A549 (cell line): ENCODE results near the gene ITPRIPL2.

ENCODE experiments used
- CHD2 ChIP-seq: fragments of 150-350 bp; IDR thresholded peaks from 2 replicates; pipeline ENCODE4 v1.6.1; 2014; ENCODE audit warnings: low read length; ENCODE audit not compliant: partially characterized antibody
- JUN ChIP-seq, 2 experiments: fragments of >200 bp; sonication (Bioruptor Twin); formaldehyde crosslinking; IDR thresholded peaks; 2 replicates in 1 of 2; 3 replicates in 1 of 2; pipeline ENCODE4 v1.6.1; 2016 to 2017
- JUNB ChIP-seq: fragments of >200 bp; sonication (Bioruptor Twin); formaldehyde crosslinking; IDR thresholded peaks from 2 replicates; pipeline ENCODE4 v1.6.1; 2016
- POLR2A ChIP-seq: IDR thresholded peaks from 2 replicates; pipeline ENCODE4 v1.6.1; 2012; ENCODE audit warnings: mild to moderate bottlenecking, low read length
- RAD21 ChIP-seq, 2 experiments: fragments of >200 bp in 1 of 2; sonication (Bioruptor Twin) in 1 of 2; formaldehyde crosslinking in 1 of 2; IDR thresholded peaks in 1 of 2; conservative IDR thresholded peaks in 1 of 2; 2 replicates in 1 of 2; 3 replicates in 1 of 2; pipeline ENCODE4 v1.6.1; 2012 to 2018; ENCODE audit warnings: inconsistent platforms in 1 of 2
- RARB ChIP-seq: fragments of 250-450 bp; sonication (Bioruptor Pico); IDR thresholded peaks from 2 replicates; pipeline ENCODE4 v1.8.0; 2021; ENCODE audit warnings: mild to moderate bottlenecking, moderate library complexity
- RFX5 ChIP-seq: fragments of 450-650 bp; IDR thresholded peaks from 2 replicates; pipeline ENCODE4 v1.7.1; 2014; ENCODE audit warnings: antibody characterized with exemption, mild to moderate bottlenecking, moderate library complexity
- SMC3 ChIP-seq: fragments of >200 bp; sonication (Bioruptor Twin); formaldehyde crosslinking; IDR thresholded peaks from 3 replicates; pipeline ENCODE4 v1.6.1; 2018; ENCODE audit warnings: inconsistent platforms
- TP53 ChIP-seq: fragments of 250-450 bp; sonication (Bioruptor Pico); IDR thresholded peaks from 2 replicates; pipeline ENCODE4 v1.5.0; 2021; ENCODE audit warnings: mild to moderate bottlenecking, moderate library complexity
- TF ChIP-seq, protein P1 (sequence below): fragments of >200 bp; sonication (Bioruptor Twin); formaldehyde crosslinking; IDR thresholded peaks from 3 replicates; pipeline ENCODE4 v1.5.1; 2016
- TF ChIP-seq, protein P2 (sequence below): fragments of 150-350 bp; IDR thresholded peaks from 2 replicates; pipeline ENCODE4 v1.6.1; 2014; ENCODE audit warnings: low read depth, mild to moderate bottlenecking, low read length
- TF ChIP-seq, protein P3 (sequence below): fragments of 450-650 bp; IDR thresholded peaks from 2 replicates; pipeline ENCODE4 v1.6.1; 2014; ENCODE audit warnings: antibody characterized with exemption
- TF ChIP-seq, protein P4 (sequence below): fragments of 200-600 bp; sonication (generic); IDR thresholded peaks from 2 replicates; pipeline ENCODE4 v1.6.1; 2016; ENCODE audit warnings: antibody characterized with exemption, mild to moderate bottlenecking, moderate library complexity
- TF ChIP-seq, protein P5 (sequence below): IDR thresholded peaks from 2 replicates; pipeline ENCODE4 v1.6.1; 2012

DNA sequence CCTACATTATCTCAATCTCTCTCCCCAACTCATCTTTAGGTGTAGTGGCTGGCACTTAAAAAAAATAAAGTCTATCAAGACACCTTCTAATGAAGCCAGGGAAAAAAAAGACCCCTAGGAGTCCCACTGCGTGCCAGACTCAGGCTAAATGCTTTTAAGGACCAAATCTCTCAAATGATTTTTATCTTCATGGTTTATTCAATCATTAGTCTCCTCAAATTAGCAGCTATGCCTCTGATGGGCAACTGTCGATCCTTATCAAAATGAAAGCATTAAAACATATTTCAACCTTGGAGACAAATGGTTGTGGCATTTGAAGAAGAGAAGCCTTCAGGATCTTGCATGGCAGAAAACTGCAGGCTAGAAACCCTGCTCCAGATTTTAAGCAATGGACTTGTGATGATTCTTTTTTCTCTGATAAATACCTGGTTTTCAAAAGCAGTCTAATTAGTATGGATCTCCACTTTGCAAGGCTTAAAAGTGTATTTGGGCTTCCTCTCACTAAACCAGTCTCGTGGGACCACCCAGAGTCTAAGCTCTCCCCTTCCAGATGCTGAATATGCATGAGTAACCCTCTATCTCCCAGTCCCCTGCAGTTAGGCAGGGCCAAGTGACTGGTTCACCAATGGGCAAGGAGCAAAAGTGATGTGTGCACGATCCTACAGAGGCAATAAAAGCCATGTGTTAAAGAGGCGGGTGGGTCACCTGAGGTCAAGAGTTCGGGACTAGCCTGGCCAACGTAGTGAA, 14.9 kb downstream of the ITPRIPL2 start:
- TF ChIP-seq, protein P1, sequence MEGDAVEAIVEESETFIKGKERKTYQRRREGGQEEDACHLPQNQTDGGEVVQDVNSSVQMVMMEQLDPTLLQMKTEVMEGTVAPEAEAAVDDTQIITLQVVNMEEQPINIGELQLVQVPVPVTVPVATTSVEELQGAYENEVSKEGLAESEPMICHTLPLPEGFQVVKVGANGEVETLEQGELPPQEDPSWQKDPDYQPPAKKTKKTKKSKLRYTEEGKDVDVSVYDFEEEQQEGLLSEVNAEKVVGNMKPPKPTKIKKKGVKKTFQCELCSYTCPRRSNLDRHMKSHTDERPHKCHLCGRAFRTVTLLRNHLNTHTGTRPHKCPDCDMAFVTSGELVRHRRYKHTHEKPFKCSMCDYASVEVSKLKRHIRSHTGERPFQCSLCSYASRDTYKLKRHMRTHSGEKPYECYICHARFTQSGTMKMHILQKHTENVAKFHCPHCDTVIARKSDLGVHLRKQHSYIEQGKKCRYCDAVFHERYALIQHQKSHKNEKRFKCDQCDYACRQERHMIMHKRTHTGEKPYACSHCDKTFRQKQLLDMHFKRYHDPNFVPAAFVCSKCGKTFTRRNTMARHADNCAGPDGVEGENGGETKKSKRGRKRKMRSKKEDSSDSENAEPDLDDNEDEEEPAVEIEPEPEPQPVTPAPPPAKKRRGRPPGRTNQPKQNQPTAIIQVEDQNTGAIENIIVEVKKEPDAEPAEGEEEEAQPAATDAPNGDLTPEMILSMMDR, result no peak
- TF ChIP-seq, protein P2, sequence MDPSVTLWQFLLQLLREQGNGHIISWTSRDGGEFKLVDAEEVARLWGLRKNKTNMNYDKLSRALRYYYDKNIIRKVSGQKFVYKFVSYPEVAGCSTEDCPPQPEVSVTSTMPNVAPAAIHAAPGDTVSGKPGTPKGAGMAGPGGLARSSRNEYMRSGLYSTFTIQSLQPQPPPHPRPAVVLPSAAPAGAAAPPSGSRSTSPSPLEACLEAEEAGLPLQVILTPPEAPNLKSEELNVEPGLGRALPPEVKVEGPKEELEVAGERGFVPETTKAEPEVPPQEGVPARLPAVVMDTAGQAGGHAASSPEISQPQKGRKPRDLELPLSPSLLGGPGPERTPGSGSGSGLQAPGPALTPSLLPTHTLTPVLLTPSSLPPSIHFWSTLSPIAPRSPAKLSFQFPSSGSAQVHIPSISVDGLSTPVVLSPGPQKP, result no peak
- TF ChIP-seq, protein P3, sequence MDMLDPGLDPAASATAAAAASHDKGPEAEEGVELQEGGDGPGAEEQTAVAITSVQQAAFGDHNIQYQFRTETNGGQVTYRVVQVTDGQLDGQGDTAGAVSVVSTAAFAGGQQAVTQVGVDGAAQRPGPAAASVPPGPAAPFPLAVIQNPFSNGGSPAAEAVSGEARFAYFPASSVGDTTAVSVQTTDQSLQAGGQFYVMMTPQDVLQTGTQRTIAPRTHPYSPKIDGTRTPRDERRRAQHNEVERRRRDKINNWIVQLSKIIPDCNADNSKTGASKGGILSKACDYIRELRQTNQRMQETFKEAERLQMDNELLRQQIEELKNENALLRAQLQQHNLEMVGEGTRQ, result no peak
- TF ChIP-seq TP53 (CRISPR knock-in tag) (no peak), POLR2A (no peak), SMC3 (no peak), RAD21 (conservative IDR thresholded peaks at IDR 0.05 in 1 of 2, IDR thresholded peaks at IDR 0.05 in 1 of 2) (no peak), RFX5 (no peak), RARB (CRISPR knock-in tag) (no peak), JUN (IDR thresholded peaks at IDR 0.05) (no peak), JUNB (no peak), CHD2 (no peak)
- TF ChIP-seq, protein P4, sequence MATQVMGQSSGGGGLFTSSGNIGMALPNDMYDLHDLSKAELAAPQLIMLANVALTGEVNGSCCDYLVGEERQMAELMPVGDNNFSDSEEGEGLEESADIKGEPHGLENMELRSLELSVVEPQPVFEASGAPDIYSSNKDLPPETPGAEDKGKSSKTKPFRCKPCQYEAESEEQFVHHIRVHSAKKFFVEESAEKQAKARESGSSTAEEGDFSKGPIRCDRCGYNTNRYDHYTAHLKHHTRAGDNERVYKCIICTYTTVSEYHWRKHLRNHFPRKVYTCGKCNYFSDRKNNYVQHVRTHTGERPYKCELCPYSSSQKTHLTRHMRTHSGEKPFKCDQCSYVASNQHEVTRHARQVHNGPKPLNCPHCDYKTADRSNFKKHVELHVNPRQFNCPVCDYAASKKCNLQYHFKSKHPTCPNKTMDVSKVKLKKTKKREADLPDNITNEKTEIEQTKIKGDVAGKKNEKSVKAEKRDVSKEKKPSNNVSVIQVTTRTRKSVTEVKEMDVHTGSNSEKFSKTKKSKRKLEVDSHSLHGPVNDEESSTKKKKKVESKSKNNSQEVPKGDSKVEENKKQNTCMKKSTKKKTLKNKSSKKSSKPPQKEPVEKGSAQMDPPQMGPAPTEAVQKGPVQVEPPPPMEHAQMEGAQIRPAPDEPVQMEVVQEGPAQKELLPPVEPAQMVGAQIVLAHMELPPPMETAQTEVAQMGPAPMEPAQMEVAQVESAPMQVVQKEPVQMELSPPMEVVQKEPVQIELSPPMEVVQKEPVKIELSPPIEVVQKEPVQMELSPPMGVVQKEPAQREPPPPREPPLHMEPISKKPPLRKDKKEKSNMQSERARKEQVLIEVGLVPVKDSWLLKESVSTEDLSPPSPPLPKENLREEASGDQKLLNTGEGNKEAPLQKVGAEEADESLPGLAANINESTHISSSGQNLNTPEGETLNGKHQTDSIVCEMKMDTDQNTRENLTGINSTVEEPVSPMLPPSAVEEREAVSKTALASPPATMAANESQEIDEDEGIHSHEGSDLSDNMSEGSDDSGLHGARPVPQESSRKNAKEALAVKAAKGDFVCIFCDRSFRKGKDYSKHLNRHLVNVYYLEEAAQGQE, result no peak
- TF ChIP-seq, protein P5, sequence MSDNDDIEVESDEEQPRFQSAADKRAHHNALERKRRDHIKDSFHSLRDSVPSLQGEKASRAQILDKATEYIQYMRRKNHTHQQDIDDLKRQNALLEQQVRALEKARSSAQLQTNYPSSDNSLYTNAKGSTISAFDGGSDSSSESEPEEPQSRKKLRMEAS, result no peak
